Stimulated activated CD8-positive, alpha-beta memory T cell treated with anti-CD3 and anti-CD28 coated beads, Interleukin-2, amount 100 ng/mL, for 1 hour (primary cell): ENCODE data around the gene UBXN7.
"Not testable (repeated sequence)": the region's sequence is repeated elsewhere in the genome, so short reads cannot be mapped to it uniquely, and the experiment has no call there.

Experiments used
- DNase-seq, 2 donors: peaks; one replicate each; pipeline ENCODE4 v3.0.0-alpha.2; 2020; ENCODE audit warnings: low read depth in 2 of 2

Gene UBXN7

DNA sequence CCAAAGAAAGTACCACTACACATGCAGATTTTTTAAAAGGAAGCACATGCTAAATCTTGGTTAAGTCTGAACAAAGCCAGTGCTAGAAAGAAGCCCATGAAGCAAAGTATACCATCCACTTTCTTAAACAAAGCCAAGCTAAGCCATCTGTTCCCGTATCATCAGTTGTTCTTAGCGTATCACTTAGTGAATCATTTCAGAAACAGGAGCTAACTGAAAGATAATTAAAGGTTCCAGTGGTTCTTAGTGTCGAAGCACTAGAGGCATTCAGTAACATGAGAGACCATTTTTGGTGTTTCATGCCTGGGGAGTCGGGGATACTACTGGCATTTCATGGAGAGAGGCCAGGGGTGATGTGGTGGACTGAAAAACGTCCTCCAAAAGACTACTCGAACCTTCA, 12.8 kb downstream of the UBXN7 start:
- no peak for DNase-seq

DNA sequence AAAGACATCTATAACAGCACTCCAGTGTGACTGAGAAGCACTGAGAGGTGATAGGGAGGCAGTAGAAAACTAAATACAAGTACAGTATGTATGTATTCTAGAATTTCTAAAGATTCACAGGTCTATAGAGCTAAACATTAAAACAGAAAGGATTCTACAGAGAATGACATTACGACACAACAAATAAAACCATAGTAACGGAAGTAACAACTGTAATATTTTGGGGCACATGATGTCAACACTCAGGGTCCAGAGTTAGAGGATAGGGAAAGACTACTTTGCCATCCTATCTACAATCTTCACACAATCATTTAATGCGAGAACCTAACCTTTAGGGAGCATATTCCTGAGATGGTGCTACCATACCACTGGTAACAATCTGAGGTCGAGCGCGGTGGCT, 13.6 kb downstream of the UBXN7 start:
- no peak for DNase-seq

DNA sequence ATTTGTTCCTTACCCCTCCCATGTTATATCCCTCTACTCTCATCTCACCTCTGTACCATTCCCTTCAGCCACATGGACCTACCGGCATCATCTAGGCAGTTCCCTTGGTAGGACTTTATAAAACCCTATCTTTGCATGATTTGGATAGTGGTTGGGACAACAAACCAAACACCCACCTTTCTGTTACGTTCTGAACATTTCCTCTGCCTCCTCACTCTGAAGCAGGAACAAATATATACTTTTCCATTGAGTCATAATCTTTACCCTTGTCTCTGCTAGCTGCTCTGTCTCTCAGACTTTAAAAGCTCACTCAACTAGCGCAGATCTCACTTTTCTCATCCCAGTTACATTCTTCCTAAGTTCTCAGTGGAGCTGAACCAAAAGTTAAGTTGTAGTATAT, 17.8 kb downstream of the UBXN7 start:
- no peak for DNase-seq

DNA sequence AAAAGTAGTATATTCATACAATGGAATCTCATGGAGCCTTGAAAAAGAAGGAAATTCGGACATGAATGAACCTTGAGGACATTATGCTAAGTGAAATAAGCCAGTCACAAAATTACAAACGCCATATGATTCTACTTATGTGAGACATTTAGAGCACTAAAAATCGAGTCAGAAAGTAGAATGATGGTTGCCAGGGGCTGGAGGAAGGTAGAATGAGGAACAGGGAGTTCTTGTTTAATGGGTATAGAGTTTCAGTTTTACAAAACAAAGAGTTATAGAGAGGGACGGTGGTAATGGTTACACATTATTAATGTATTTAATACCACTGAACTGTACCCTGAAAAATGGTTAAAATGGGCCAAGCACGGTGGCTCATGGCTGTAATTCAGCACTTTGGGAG, 19.5 kb downstream of the UBXN7 start:
- DNase-seq: no peak

DNA sequence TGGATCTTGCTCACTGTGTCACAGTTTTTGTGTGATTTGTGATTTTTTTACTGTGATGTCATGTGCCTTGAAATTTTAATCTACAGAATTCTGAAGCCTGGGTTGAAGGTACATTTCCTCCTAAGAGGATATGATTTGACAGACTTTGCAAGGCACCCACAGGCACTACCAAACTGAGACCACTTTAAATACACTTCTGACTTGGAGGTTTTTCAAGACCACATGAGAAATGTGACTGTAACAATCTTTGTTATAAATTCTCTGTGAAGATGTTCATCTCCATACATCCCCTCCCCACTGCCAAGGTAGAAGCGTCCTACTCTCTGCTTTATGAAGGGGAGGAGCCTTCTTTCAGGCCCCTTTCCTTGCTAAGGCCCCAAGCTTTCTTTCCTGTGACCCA, 22.8 kb downstream of the UBXN7 start:
- no peak for DNase-seq

DNA sequence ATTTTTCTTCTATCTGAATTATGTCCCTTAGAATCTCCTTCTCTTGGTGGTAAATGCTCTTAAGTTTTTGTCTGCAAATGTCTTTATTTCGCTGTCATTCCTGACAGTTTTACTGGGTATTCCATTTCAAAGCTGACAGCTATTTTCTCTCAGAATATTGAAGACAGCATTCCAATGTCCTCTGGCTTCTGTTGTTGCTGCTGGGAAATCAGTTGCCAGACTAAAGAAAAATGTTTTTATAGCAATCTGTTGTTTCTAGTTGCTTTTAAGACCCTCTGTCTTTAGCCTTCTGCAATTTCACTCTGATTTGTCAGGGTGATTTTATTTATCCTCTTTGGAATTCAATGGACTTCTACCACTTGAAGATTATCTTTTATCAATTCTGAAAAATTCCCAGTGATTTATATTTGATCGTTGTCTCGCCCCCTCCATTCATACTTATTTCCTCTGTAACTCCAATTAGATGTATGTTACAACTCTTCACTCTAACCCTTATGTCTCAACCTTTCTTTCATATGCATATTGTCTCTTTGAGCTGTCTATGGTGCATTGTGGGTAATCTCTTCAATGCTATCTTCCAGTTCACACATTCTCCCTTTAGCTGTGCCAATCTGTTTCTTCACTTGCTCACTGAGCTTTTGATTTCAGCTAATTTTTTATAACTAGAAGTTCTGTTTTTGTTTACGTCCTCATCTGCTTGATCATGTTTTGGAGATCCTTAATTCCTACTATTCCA, 23.5 kb downstream of the UBXN7 start:
- no peak for DNase-seq

DNA sequence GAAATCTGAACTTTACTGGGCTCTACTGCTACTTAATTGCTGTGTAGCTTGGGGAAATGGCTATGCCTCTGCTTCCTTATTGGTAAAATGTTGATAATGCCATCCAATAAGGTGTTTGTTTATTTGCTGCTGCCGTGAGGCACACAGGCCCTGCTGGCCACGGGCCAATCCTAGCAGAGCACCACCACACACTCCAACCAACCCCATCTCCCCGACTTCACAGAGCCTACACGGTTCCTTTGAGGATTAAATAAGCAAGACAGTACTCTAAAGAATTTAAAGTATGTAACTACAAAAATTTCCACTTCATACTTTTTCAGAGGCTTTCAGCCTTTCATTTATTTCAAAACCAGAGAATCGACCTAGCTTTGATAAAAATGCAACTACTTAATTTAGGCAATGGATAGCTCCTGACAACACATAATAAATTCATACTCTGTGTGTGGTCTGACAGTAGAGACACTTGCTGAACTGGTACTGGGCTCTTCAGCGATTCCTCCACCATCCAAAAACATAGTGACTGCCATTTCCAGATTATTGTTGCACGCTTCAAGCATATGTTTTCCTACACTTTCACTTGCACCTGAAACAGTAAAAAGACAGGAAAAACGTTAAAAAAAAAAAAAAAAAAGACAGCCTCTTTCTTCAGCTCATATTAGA, 25.3 kb downstream of the UBXN7 start:
- DNase-seq: no peak

DNA sequence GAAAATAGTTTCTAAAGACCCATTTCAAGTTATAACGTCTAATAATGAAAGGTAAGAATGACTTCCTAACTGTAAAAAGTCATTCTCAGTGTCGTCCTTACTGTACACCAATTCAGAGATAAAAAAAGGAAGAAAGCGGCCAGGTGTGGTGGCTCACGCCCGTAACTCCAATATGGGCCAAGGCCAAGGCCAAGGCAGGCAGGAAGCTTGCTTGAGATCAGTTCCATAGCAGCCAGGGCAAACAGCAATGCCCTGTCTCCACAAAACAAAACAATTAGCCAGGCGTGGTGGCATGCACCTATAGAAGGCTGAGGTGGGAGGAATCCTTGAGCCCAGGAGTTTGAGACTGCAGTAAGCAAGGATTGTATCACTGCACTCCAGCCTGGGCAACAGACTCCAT, 31.9 kb downstream of the UBXN7 start:
- no peak for DNase-seq

DNA sequence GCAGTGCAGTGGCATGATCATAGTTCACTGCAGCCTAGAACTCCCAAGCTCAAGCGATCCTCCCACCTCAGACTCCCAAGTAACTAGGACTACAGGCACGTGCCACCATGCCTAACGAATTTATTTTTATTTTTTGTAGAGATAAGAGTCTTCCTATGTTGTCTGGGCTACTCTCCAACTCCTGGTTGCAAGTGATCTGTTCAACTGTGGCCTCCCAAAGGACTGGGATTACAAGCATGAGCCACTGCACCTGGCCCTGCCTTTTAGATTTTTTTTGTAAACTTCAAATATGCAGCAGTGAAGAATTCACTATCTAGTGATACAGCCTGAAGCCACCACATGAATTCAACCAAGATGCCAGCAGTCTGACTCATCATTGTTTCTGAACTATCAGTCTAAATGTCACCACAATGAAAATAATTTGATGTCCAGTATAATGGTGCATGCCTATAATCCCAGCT, 32.7 kb downstream of the UBXN7 start:
- no peak for DNase-seq

DNA sequence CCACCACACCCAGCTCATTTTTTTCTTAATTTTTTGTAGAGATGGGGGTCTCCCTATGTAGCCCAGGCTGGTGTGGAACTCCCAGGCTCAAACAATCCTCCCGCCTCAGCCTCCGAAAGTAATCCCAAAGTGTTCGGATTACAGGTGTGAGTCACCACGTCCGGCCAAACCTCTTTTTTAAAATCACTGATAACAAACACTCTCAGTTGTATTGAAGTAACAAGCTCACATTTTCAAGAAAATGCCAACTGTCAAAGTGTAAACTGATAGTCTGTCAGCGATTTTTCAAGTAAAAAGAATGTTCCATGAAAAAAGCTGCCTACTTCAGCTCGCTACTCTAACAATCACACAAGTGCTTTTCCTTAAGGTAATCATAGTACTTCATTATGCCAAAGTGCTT, 33.4 kb downstream of the UBXN7 start:
- DNase-seq: no peak

DNA sequence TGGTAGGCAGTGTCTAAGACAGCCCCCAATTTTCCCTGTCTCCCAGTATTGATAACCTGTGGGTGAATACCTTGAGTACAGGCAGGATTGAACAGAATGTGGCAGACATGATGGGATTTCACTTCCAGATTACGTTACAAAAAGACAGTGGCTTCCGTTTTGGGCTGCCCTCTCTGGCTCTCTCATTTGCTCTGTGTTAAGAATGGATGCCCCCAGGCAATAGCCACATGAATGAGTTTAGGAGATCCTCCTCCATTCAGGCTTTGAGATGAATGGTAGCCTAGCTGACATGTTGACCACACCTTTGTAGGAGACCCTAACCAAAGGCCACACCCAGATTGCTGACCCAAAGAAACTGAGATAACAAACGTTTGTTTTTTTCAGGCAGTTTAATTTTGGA, 34.3 kb downstream of the UBXN7 start:
- no peak for DNase-seq

DNA sequence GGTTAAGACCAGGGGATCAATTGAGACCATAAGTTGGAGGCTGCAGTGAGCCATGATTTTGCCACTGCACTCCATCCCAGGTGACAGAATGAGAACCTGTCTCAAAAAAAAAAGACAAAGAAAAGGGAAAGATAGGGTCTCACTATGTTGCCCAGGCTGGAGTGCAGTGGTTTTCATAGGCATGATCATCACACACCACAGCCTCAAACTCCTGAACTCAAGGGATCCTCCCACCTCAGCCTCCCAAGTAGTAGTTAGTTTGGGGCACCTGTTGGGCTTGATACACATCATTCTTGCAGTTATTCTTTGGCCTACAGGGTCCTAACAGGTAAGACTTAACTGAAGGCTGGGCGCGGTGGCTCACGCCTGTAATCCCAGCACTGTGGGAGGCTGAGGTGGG, 42.1 kb downstream of the UBXN7 start:
- no peak for DNase-seq

DNA sequence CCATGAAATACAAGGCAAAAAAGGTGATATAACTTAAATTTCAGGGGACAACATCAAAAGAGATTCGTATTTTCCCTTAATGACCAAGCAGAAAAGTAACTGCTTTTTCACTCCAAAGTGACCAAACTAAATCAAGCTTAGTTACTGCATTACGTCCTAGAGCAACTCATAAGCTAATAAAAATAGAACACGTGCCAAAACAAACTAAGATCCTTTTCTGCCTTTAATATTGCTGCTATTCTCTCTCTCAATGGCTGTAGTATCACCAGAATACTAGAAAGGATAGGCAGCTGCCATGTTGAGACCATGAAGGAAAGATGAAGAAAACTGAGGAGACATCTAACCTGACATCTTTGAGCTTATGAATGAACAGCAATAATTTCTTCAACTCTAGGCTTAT, 43.3 kb downstream of the UBXN7 start:
- no peak for DNase-seq

DNA sequence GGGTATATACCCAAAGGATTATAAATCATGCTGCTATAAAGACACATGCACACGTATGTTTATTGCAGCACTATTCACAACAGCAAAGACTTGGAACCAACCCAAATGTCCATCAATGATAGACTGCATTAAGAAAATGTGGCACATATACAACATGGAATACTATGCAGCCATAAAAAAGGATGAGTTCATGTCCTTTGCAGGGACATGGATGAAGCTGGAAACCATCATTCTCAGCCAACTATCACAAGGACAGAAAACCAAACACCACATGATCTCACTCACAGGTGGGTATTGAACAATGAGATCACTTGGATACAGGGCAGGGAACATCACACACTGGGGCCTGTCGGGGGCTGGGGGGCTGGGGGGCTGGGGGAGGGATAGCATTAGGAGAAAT, 44.3 kb downstream of the UBXN7 start:
- not testable (repeated sequence) for DNase-seq

DNA sequence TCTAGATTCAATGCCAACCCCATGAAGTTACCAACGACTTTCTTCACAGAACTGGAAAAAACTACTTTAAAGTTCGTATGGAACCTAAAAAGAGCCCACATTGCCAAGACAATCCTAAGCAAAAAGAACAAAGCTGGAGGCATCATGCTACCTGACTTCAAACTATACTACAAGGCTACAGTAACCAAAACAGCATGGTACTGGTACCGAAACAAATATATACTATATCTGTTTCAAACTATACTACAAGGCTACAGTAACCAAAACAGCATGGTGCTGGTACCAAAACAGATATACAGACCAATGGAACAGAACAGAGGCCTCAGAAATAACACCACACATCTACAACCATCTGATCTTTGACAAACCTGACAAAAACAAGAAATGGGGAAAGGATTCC, 45.4 kb downstream of the UBXN7 start:
- not testable (repeated sequence) for DNase-seq

DNA sequence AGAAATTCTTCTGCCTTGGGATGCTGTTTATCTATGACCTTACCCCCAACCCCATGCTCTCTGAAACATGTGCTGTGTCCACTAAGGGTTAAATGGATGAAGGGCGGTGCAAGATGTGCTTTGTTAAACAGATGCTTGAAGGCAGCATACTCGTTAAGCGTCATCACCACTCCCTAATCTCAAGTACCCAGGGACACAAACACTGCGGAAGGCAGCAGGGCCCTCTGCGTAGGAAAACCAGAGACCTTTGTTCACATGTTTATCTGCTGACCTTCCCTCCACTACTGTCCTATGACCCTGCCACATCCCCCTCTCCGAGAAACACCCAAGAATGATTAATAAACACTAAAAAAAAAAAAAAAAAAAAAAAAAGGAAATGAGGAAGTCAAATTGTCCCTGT, 46.2 kb downstream of the UBXN7 start:
- DNase-seq: not testable (repeated sequence)

DNA sequence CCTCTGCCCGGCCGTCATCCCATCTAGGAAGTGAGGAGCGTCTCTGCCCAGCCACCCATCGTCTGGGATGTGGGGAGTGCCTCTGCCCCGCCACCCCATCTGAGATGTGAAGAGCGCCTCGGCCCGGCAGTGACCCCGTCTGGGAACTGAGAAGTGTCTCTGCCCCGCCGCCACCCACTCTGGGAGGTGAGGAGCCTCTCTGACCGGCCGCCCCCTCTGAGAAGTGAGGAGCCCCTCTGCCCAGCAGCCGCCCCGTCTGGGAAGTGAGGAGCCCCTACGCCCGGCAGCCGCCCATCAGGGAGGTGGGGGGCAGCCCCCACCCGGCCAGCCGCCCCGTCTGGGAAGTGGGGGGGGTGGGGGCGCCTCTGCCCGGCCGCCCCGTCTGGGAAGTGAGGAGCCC, 46.8 kb downstream of the UBXN7 start:
- not testable (repeated sequence) for DNase-seq

DNA sequence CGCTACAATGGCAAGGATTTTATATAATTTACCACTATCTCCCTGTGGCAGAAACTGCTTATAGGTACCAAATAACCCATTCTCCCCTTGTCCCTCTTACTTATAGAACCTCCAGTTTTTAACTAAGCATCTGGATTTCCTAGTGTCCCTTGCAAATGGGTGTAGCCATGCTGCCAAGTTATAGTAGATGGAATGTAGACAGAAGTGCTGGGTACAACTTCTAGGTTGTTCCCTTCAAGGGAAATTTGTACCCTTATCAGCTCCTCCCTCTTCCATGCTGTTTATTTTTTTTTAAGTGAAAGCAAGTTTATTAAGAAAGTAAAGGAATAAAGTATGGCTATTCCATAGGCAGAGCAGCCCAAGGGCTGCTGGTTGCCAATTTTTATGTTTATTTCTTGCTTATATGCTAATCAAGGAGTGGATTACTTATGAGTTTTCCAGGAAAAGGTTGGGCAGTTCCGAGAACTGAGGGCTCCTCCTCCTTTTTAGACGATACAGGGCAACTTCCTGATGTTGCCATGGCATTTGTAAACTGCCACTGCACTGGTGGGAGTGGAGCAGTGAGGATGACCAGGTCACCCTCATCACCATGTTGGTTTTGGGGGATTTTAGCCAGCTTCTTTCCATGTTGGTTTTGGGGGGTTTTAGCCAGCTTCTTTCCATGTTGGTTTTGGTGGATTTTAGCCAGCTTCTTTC, 53.9 kb downstream of the UBXN7 start:
- DNase-seq: no peak

DNA sequence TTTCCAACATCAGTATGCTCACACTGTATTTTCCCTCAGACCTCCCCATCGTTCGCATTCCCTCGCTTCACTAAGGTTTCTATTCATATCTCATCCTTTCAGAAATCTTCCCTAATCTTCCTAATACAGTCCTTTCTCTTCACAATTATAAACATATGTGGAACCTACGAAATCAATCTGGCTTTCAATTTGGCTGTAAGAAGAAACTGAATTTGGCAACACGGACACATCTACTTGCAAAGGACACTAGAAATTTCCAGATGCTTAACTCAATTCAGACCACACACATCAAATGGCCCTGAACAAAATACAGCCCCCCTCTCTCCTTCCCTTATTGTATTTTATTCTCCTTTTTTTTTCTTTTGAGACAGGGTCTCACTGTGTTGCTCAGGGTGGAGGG, 54.9 kb downstream of the UBXN7 start:
- no peak for DNase-seq

DNA sequence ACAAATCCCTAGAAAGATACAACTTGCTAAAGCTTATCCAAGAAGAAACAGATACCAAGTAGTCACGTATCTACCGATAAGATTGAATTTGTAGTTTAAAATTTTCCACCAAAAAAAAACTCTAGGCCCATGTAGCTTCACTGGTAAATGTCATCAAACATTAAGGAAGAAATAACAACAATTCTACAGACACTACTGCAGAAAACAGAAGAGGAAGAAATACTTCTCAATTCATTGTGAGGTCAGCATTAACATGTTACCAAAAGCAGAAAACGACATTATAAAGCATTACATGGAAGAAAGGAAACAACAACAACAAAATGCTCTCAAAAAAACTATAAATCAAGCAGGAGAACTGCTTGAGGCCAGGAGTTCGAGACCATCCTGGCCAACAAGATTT, 66.5 kb downstream of the UBXN7 start:
- DNase-seq: no peak

DNA sequence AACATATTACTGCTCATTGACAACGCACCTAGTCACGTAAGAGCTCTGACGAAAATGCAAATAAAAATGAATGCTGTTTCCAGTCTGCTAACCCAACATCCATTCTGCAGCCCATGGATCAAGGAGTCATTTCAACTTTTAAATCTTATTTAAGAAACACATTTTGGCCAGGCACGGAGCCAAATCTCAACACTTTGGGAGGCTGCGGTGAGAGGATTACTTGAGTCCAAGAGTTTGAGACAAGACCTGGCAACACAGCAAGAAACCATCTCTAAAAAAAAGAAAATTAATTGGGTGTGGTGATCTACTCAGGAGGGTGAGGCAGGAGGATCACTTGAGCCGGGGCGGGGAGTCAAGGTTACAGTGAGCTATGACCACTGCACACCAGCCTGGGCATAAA, 71.6 kb downstream of the UBXN7 start:
- no peak for DNase-seq

DNA sequence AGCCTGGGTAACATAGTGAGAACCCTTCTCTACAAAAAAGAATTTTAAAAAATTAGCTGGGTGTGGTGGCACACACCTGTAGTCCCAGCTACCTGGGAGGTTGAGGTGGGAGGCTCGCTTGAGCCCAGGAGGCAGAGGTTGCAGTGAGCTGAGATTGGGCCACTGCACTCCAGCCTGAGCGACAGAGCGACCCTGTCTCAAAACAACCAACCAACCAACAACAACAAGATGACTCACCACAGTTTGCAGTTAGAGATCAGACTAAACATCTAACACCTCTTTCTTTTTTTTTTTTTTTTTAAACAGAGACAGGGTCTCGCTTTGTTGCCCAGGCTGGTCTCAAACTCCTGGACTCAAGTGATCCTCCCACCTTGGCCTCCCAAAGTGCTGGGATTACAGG, 73.7 kb downstream of the UBXN7 start:
- not testable (repeated sequence) for DNase-seq

DNA sequence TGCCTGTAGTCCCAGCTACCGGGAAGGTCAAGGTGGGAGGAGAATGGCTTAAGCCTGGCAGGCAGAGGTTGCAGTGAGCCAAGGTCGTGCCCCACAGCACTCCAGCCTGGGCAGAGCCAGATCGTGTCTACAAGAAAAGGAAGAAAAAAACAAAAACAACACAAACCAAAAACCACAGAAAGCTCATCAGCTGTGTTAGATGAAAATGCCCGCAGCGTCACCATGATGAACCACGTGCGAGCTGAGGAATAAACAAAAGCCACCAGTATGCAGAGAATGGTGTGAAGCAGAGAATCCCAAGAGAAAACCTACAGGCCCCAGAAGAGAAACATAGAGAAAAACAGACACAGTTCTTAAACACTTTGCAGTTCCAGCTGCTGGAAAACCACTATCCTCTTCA, 74.3 kb downstream of the UBXN7 start:
- DNase-seq: no peak
